GM18861 (cell line): ENCODE results near the gene FOLH1.
"Not testable (repeated sequence)": the region's sequence is repeated elsewhere in the genome, so short reads cannot be mapped to it uniquely, and the experiment has no call there.

Experiments used
- ATAC-seq: cut with Tn5 transposase; IDR thresholded peaks from one replicate; pipeline ENCODE4 v1.9.1; 2021; ENCODE audit not compliant: unreplicated experiment

Gene FOLH1

GRCh38 chr11:49184756-49185155 is 23.6 kb downstream of the FOLH1 start:
- not testable (repeated sequence) for ATAC-seq

- ATAC-seq = not testable (repeated sequence)
These were observed 30.5 kb downstream of the FOLH1 start for GRCh38 chr11:49177936-49178335.

GRCh38 chr11:49175378-49175777 is 33.0 kb downstream of the FOLH1 start:
- not testable (repeated sequence) for ATAC-seq

- ATAC-seq = not testable (repeated sequence)
These were observed 33.6 kb downstream of the FOLH1 start for GRCh38 chr11:49174691-49175366.

- not testable (repeated sequence) for ATAC-seq
These were observed 36.8 kb downstream of the FOLH1 start for GRCh38 chr11:49171613-49172012.

- ATAC-seq = not testable (repeated sequence)
These were observed 38.8 kb downstream of the FOLH1 start for GRCh38 chr11:49169579-49169978.

- ATAC-seq = not testable (repeated sequence)
These were observed 39.4 kb downstream of the FOLH1 start for GRCh38 chr11:49168992-49169391.

- no peak for ATAC-seq
These were observed 57.2 kb downstream of the FOLH1 start for GRCh38 chr11:49151211-49151610.

GRCh38 chr11:49102356-49102755 is 106.0 kb downstream of the FOLH1 start:
- not testable (repeated sequence) for ATAC-seq
